B cell (primary cell): ENCODE data around the gene PHKA2. TPM values are rescaled to one million over a fixed set of nuclear protein-coding genes. Genes with fewer than 3 reads are reported as not detected.

Experiments
- ATAC-seq: fragments of 200-7000 bp; cut with Tn5 transposase; one replicate; pipeline ENCODE4 v1.10.0; 2021; ENCODE audit warnings: low read depth, mild to moderate bottlenecking, moderate number of reproducible peaks, moderate library complexity
- CTCF ChIA-PET: fragments of 350-600 bp; sonication (Branson Sonifier 250); formaldehyde crosslinking; loops from one replicate; lab custom pipeline; 2021; ENCODE audit warnings: antibody characterized with exemption, inconsistent platforms; lab: Charles Lee
- POLR2A ChIA-PET: fragments of 350-600 bp; sonication (Branson Sonifier 250); formaldehyde crosslinking; loops from one replicate; lab custom pipeline; 2021; ENCODE audit warnings: antibody characterized with exemption; lab: Charles Lee
- DNase-seq: peaks from one replicate; pipeline ENCODE4 v3.0.0; 2013
- H2AFZ ChIP-seq: 2 replicates; pipeline ENCODE4 v1.6.1; 2012; ENCODE audit warnings: mild to moderate bottlenecking, low read depth, low read length; ENCODE audit not compliant: insufficient read depth, poor library complexity, severe bottlenecking
- H3K27ac ChIP-seq, 2 donors: 1 replicate in 1 of 2; 2 replicates in 1 of 2; pipeline ENCODE4 v1.5.1; 2012 to 2013; ENCODE audit warnings: low read length in 2 of 2, mild to moderate bottlenecking in 2 of 2, moderate library complexity in 1 of 2
- H3K27me3 ChIP-seq, 4 experiments: fragments of 200-600 bp in 1 of 4; sonication (generic) in 1 of 4; replicated peaks in 1 of 4; 1 replicate in 2 of 4; 2 replicates in 2 of 4; pipeline versions ENCODE4 v1.6.1 to v1.7.0; 2013 to 2016; ENCODE audit warnings: low read length in 3 of 4, mild to moderate bottlenecking in 2 of 4, mixed read lengths in 1 of 4, moderate library complexity in 1 of 4; ENCODE audit not compliant: insufficient read depth in 4 of 4, control insufficient read depth in 3 of 4; ENCODE audit errors: control extremely low read depth in 1 of 4
- H3K36me3 ChIP-seq, 2 experiments: replicated peaks in 1 of 2; 1 replicate in 1 of 2; 2 replicates in 1 of 2; pipeline versions ENCODE4 v1.6.1 to v1.7.1; 2013; ENCODE audit warnings: low read length in 1 of 2; ENCODE audit not compliant: insufficient read depth in 2 of 2, control insufficient read depth in 1 of 2; ENCODE audit errors: control extremely low read depth in 1 of 2, extremely low read depth in 1 of 2
- H3K4me1 ChIP-seq, 2 donors: fragments of 200-600 bp in 1 of 2; sonication (generic) in 1 of 2; 1 replicate in 1 of 2; 2 replicates in 1 of 2; pipeline versions ENCODE4 v1.5.1 to v1.6.1; 2013 to 2017; ENCODE audit warnings: low read length in 2 of 2; ENCODE audit not compliant: control insufficient read depth in 2 of 2, insufficient read depth in 2 of 2
- H3K4me2 ChIP-seq: replicated peaks from 2 replicates; pipeline ENCODE3; 2012; ENCODE audit warnings: mild to moderate bottlenecking, low read depth, low read length; ENCODE audit not compliant: poor library complexity, severe bottlenecking
- H3K4me3 ChIP-seq, 5 experiments: fragments of 200-600 bp in 1 of 5; sonication (generic) in 1 of 5; 1 replicate in 3 of 5; 2 replicates in 2 of 5; pipeline versions ENCODE4 v1.5.1 to v1.7.0; 2011 to 2016; ENCODE audit warnings: low read length in 4 of 5, mild to moderate bottlenecking in 4 of 5, low read depth in 2 of 5, control low read depth in 1 of 5, moderate library complexity in 1 of 5; ENCODE audit not compliant: insufficient read depth in 1 of 5; ENCODE audit errors: control extremely low read depth in 1 of 5, extremely low read depth in 1 of 5
- H3K79me2 ChIP-seq: fragments of 200-600 bp; sonication (generic); one replicate; pipeline ENCODE4 v1.6.0; 2016; ENCODE audit warnings: low read length; ENCODE audit not compliant: control insufficient read depth, insufficient read depth
- H3K9ac ChIP-seq: fragments of 200-600 bp; sonication (generic); 2 replicates; pipeline ENCODE4 v1.6.1; 2017; ENCODE audit warnings: mild to moderate bottlenecking, low read length, moderate library complexity
- H3K9me3 ChIP-seq, 3 donors: one replicate each; pipeline versions ENCODE4 v1.6.1 to v1.7.1; 2013; ENCODE audit warnings: low read length in 2 of 3; ENCODE audit not compliant: control insufficient read depth in 2 of 3, insufficient read depth in 1 of 3; ENCODE audit errors: control extremely low read depth in 1 of 3
- H4K20me1 ChIP-seq: 2 replicates; pipeline ENCODE4 v1.6.0; 2012; ENCODE audit warnings: mild to moderate bottlenecking, low read length; ENCODE audit not compliant: insufficient read depth, control insufficient read depth, poor library complexity, severe bottlenecking
- H3K27ac Mint-ChIP-seq: one replicate; pipeline ENCODE4 v1.8.0; 2021; ENCODE audit warnings: mixed read lengths
- H3K27me3 Mint-ChIP-seq: one replicate; pipeline ENCODE4 v1.8.0; 2021; ENCODE audit warnings: mixed read lengths
- H3K4me1 Mint-ChIP-seq: one replicate; pipeline ENCODE4 v1.8.0; 2021; ENCODE audit warnings: mixed read lengths
- H3K4me3 Mint-ChIP-seq: one replicate; pipeline ENCODE4 v1.8.0; 2021; ENCODE audit warnings: mixed read lengths
- H3K9me3 Mint-ChIP-seq: one replicate; pipeline ENCODE4 v1.8.0; 2022; ENCODE audit warnings: mixed read lengths; ENCODE audit not compliant: insufficient read depth
- CTCF ChIP-seq: fragments of 200-600 bp; IDR thresholded peaks from one replicate; pipeline ENCODE4 v1.8.0; 2022; ENCODE audit warnings: antibody characterized with exemption, mild to moderate bottlenecking
- EZH2 ChIP-seq: IDR thresholded peaks from 2 replicates; pipeline ENCODE4 v1.6.1; 2012; ENCODE audit warnings: borderline replicate concordance, low read depth, mild to moderate bottlenecking, moderate library complexity, low read length; ENCODE audit not compliant: insufficient read depth, poor library complexity, severe bottlenecking
- WGBS: methylation state at CpG from one replicate; pipeline ENCODE4 v1.1.5; 2013; ENCODE audit warnings: missing lambda C conversion rate; ENCODE audit not compliant: insufficient coverage; 5-methylcytosine and 5-hydroxymethylcytosine counted together
- intact Hi-C: fragments of 100-400 bp; cut with micrococcal nuclease; formaldehyde crosslinking; loops from one replicate; pipeline ENCODE4 v1.10.0; 2022
- polyA plus RNA-seq: library from polyadenylated mRNA; depleted of rRNA; stranded (reverse); fragments of >200 nt; gene quantifications from 2 replicates; pipeline ENCODE4 v1.2.3, GENCODE V29; 2012
- total RNA-seq, 2 donors: library from RNA; stranded (reverse); fragments of 120-200 nt in 1 of 2; gene quantifications; 1 replicate in 1 of 2; 2 replicates in 1 of 2; pipeline versions ENCODE4 v1.2.3 to v1.2.4, GENCODE V29; 2013 to 2022

PHKA2 gene
- total and polyA plus RNA-seq, 2 donors (not counting 1 experiment from before 2014, with no cell fraction given), result 54.6 to 60.6 TPM

GRCh38 chrX:18955676-18956075 lies 28.2 kb downstream of the PHKA2 start:
- ChIA-PET CTCF (interaction anchor here (0.7 kb wide), 1 partner anchor 19 kb away, joined by 3 read pairs; no protein-coding TSS in a partner anchor), POLR2A (no interaction called here)
- no peaks in the 10 kb centered on the region for H4K20me1 ChIP-seq
- Mint-ChIP-seq H3K27ac (no peak overlapping the region), H3K9me3 (no peaks in the 10 kb centered on the region), H3K4me3 (no peak overlapping the region), H3K4me1 (peaks cover 3% of the 10 kb centered on the region), H3K27me3 (no peaks in the 10 kb centered on the region)
- no peak for ATAC-seq
- H3K27me3 ChIP-seq, result no peaks in the 10 kb centered on the region
- intact Hi-C loops, result no loop called here
- no peak for TF ChIP-seq EZH2
- TF ChIP-seq CTCF, result no peak
- peaks cover 0 to 6% of the 10 kb centered on the region in 2 experiments for H3K36me3 ChIP-seq
- no peaks in the 10 kb centered on the region for H3K4me1 ChIP-seq
- H3K27ac ChIP-seq, result no peak overlapping the region
- WGBS, result no CpG with 5 or more reads among the region's 4 CpGs
- no peaks in the 10 kb centered on the region for H3K79me2 ChIP-seq
- H3K9me3 ChIP-seq, result no peaks in the 10 kb centered on the region
- no peak overlapping the region for H2AFZ ChIP-seq
- no peak overlapping the region for H3K9ac ChIP-seq
- DNase-seq, result no peak
- no peak overlapping the region for H3K4me3 ChIP-seq
- no peak overlapping the region for H3K4me2 ChIP-seq

GRCh38 chrX:18951032-18951431 lies 32.9 kb downstream of the PHKA2 start:
- no peaks in the 10 kb centered on the region for H3K4me1 ChIP-seq
- no peaks in the 10 kb centered on the region for H3K9me3 ChIP-seq
- H2AFZ ChIP-seq, result no peak overlapping the region
- no peak overlapping the region for H3K4me2 ChIP-seq
- ATAC-seq, result no peak
- no peak overlapping the region for H3K27ac ChIP-seq
- TF ChIP-seq CTCF (no peak), EZH2 (no peak)
- H3K27me3 Mint-ChIP-seq, result no peaks in the 10 kb centered on the region
- H3K9ac ChIP-seq, result no peak overlapping the region
- ChIA-PET POLR2A (no interaction called here), CTCF (no interaction called here)
- H3K4me1 Mint-ChIP-seq, result no peaks in the 10 kb centered on the region
- H3K4me3 ChIP-seq, result no peak overlapping the region
- H4K20me1 ChIP-seq, result no peaks in the 10 kb centered on the region
- no peak overlapping the region for H3K4me3 Mint-ChIP-seq
- WGBS, result 100% methylated on average over 4 of the region's 10 CpGs
- no peaks in the 10 kb centered on the region for H3K9me3 Mint-ChIP-seq
- H3K36me3 ChIP-seq, result peaks cover 0 to 18% of the 10 kb centered on the region in 2 experiments
- H3K79me2 ChIP-seq, result no peaks in the 10 kb centered on the region
- H3K27ac Mint-ChIP-seq, result no peak overlapping the region
- intact Hi-C loops, result no loop called here
- no peak for DNase-seq
- H3K27me3 ChIP-seq, result no peaks in the 10 kb centered on the region
